AG20443 (cell line): ENCODE results near the gene FASTK.

Experiments
- DNase-seq: peaks from one replicate; pipeline ENCODE4 v3.0.0; 2012; ENCODE audit warnings: low spot score, mixed read lengths

The FASTK gene

DNA sequence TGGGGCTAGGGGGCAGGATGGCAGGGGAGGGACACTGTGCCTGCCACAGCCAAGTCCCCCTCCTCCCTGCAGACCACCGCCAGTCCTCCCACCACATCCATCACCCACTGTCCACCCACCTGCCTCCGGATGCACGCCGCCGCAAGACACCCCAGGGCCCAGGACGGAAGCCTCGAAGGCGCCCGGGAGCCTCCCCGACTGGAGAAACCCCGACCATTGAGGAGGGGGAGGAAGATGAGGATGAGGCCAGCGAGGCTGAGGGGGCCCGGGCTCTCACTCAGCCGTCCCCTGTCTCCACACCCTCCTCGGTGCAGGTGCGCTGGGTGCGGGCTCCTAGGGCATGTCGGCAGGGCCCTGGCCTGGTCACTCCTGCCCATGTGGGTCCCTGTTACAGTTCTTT, 16.2 kb downstream of the FASTK start:
- no peak for DNase-seq

DNA sequence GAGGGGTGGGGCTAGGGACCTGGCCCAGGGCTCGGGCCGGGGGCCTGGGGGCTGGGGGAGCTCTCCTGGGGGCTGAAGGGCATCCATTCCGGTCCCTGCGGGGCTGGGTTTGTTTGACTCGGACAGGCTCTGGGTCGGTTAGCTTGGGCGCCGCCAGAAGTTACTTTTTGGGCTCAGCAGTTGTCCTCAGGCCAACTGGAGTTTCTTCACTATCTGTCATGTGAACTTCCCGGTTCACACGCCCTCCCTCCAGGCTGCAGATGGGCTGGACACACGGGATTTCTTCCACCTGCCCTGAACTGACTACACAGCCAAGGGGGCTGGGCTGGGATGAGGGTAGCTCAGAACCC, 17.4 kb downstream of the FASTK start:
- DNase-seq, result peak; percentile 82

DNA sequence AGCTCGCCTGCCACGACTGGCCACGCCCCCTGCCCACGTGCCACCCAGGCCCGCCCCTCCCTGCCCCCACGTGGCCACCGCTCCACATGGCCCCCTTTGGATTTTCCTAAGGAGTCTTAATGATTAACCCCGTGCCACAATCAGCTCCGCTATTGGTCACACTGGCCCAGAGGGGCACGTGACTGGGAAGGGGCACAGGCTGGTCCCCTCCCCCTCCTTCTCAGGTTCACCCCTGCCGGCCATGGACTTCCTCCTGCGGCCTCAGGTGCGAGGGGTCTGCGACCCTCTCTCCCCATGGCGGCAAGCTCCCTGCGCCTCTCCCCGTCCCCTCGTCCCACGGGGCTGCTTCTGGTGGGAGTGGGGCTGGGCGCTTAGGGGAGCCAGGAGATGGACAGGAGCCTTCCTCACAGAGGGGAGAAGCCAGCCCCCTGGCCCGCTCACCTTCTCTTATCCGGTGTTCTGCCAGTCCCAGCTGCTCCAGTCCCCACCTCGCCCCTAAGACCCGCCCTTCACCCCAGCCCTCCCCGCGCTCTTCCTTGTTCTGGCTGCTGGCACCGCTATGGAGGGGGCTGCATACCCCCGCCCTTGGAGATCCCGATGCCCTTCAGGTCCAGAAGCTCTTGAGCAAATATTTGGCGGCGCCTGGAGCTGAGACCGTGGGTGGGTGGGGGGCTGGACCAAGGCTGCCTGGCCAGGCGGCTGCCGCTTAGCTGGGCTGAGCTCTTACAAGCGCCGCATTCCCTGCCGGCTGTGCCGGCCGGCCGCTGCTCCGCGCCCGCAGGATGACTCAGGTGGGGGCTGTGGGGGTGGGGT, 18.0 kb downstream of the FASTK start:
- peak; percentile 86 for DNase-seq

DNA sequence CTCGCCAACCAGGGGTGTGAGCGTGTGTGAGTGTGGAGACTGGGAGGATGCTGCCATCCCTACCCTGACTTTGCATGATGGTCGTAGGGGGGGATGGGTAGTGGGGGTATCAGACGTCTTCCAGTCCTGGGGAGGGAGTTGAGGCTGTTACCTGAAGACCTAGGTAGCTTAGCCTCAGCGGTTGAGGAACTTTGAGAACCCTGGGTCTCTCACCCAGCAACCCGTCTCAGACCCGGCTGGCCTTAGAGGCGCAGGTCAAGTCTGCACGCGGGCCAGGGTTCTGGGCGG, 18.6 kb downstream of the FASTK start:
- DNase-seq, result no peak

DNA sequence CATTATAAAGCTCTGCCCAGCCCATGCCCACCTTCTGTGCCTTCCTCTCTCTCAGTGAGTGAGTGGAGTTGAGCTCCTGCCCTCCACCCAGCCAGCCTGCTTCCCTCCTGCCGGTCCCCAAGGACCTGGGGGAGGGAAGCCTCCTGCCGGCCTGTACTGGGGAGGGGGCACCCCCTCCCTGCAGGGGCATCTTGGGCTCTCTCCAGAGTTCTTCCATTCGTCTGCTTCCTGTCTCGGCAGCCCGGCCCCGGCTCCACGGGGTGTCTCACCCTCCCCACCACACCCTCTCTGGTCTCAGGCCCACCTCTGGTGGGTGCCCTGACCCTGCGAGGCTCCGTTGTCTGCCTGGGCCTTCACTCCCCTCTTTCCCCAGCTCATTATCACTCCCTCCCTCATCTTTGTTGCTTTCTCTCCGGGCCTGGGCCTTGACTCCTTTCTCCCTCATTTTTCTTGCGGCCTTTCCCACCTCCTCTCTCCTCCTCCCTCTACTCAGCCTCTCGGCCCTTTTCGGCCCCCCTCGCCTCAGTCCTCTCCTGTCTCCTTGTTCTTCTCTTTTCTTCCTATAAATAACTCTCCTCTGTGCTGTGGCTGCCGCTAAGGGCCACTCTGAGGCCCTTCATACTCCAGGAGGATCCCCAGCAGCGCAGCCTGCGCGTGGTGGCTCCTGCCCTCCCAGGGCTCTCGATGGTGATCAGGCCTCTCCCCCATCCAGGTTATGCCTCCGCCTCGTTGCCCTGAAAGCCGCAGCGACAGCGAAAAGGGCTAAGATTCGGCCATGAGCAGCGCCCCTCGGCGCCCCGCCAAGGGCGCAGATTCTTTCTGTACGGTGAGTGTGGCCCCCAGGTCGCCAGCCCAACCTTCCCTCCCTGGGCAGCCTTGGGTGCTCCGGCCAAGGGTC, 19.1 kb downstream of the FASTK start:
- DNase-seq, result no peak

DNA sequence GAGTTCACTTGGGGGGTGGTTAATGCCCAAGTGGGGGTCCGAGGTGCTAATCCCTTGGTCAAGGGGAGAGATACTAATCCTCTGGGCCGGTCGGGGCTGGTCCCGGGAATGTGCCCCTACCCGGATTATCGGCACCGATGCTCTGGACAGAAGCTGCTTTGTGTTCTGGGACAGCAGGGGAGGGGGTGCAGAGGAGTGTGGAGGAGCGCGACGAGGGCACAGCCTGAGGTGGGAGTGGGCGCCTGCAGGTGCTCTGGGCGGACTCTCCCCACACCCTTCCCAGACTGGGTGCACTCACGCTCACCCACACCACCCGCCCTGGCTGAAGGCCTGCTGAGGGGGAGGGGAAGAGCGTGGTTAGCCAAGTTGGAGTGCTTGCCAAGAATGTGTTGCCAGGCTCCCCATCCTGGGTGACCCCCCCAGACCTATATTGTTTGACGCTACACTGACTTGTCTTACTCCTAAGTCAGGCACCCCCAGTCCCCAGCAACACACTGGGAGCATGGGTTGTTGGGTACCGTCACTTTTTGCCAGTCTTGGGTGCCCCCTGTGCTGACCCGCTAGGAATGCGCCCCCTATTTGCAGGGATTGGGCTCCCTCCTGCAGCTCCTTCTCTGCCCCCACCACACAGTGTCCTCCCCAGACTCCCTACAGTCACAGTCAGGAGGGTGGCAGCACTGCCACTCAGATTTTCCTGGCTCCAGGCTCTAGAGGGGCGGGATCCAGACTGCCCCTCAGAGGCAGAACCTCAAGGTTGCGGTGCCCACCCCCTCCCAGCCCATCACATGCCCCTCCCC, 20.0 kb downstream of the FASTK start:
- no peak for DNase-seq

DNA sequence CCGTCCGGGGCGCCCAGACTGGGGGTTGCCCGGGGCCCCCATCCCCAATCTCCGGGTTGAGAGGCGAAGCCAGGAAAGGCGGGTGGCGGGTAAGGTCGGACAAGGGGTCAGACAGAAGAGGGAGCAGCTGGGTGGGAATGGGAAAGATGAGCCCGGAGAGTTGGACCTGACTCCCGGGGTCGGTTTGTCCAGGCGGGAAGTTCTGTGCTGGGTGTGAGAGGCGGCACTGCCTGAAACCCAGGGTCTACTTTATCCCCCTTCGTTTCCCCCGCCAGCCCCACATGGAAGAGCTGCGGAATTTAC, 20.5 kb downstream of the FASTK start:
- no peak for DNase-seq

DNA sequence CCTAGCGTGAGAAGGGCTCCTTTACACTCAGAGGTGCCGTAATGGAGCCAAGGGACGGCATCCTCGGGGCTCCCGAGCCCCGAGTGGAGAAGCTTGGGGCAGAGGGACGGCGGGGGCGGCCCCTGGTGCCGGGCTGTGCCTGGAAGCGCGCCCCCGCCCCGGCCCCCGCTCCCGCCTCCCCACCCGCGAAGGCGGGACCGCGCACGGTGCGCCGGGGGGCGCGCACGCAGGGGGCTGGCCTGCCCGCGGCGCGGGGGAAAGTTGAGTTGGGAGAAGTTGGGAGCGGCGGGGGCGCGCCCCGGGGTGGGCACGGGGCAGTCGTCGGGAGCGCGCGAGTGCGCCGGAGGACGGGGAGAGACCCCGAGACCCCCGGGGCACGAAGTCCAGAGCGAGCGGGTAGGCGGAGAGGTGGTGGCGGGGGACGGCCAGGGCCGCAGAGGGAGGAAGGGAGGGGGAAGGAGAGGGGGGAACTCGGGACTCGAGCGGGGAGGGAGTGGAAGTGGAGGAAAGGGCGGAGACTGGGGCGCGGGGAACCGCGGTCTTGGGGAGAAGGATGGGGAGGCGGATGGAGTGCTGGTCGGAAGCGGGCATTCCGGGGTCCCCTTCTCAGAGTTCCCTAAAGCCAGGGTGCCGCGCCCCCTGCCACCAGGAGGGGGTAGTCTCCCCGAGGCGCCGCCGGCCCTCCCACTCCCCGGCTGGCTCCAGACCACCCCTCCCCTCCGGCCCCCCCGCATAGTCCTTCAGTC, 21.1 kb downstream of the FASTK start, which contains the start of gene SLC4A2:
TSS of gene SLC4A2 (plus strand) at position 223 of the 746 bp plus-strand sequence. CDS start 2,399 bp downstream, outside the sequence.
- peak; percentile 94 for DNase-seq

DNA sequence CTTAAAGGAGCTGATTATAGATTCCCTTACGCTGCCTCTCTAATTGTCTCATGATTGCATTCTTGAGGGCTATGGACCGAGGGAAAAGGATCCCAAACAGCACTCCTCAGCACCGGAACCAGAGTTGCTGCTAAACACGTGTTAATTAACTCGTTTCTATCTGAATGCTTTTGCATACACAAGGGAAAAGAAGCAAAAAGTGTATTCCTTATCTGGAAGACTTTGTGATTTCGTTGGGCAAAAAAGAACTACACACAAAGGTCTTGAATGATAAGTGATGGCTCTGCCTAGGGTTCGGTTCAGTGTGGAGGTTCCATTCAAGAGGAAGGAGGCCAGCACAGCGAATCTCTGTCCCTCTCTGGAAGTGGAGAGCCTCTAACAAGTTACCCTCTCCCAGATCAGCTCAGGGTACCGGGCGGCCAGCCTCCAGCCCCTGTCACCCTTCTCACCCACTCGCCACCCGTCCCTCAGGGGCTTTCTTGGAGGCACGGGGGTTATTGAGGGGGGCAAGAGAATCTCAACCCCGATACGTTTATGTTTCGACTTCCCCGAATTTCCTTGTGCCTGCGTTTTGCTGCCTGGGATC, 21.7 kb downstream of the FASTK start:
- no peak for DNase-seq

DNA sequence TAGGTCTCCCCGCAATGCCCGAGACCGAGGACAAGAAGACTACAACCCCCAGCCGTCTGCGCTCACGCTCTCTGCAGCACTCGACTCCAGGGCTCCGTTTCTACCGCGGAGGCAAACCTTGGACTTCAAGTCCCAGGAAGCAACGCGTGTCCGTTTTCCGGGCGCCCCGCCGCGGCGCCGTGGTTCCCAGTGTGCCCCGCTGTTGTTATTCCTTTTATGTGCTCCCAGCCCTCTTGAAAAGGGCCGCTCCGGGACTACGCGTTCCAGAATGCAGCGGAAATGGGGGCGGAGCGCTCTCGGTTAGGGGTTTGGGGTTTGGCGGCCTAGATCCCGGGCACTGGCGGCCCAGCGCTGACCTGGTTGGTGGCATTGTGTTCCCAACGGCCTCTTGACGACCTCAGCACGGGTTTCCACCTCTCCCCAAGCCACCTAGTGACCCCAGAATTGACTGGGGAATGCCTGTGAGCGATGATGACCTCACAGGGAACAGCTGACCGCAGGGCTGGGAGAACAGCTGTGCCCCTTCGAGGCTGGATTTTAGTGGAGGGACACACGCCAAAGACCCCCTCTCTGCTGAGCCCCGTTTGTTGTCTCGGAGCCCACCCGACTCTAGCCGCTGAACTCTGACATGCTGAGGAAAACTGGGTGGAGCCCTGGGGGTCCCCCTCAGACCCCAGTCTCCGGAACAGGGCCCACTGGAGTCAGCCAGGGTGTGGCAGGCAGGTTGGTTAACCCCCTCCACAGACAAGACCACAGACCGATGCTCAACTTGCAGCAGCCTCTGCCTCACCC, 22.4 kb downstream of the FASTK start:
- peak; percentile 98 for DNase-seq

DNA sequence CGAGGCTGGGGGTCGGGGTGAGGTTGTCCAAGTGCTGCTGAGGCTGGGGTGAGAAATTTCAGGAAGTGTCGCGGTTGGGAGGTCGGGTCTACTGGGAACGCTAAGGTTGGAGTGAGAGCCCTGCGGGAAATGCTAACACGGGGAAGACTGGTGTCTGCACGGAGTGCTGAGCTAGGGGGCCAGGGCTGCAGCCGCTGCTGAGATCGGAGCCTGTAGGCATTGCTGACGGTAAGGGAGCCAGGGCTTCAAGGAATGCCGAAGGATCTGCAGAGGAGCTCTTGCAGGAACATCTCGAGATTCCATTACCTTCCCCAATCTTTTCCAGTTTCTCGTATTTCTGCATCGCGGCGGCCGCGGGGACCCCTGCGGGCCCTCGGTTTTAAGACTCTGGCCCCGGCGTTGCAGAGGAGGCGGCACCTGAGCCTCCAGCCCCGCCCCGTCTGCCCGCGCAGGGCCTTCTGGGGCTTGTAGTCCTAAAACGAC, 23.1 kb downstream of the FASTK start, which contains the start of gene CDK5:
TSS of gene CDK5 (minus strand) at position 392 of the 483 bp plus-strand sequence. CDS start at position 343, 49 bp downstream.
- DNase-seq, result no peak

DNA sequence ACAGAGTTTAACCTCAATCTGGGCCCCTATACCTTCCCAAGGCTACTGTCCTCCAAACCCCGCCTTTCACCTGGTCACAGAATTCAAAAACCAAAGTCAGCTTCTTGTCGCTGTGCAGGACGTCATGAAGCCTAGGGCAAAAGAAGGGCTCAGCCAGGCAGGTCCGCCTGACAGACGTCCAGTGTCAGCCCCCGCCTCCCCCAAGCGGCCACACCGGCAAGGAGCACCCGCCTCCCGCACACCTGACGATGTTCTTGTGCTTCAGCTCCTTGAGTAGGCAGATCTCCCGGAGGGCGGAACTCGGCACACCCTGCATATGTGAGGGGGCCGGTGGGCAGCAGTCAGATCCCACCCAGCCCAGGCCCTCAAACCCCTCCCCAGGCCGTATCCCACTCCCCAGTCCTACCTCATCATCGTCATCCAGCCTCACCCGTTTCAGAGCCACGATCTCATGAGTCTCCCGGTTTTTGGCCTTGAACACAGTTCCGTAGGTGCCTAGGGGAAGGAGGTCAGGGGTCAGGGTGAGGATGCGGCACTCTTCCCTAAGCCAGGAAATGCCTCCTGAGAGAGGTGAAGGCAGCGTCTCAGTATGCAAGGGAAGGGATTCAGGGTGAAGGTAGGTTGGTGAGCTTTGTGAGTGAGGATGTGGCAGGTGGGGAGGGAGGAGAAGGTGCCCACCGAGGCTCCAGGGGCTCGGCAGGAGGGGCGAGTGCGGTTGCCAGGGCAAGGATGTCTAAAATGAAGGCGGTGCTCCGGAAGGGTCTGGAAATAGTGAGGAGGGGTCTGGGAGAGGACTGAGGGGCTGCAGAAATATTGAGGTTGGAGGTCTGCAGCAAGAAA, 23.7 kb downstream of the FASTK start:
- DNase-seq, result no peak

DNA sequence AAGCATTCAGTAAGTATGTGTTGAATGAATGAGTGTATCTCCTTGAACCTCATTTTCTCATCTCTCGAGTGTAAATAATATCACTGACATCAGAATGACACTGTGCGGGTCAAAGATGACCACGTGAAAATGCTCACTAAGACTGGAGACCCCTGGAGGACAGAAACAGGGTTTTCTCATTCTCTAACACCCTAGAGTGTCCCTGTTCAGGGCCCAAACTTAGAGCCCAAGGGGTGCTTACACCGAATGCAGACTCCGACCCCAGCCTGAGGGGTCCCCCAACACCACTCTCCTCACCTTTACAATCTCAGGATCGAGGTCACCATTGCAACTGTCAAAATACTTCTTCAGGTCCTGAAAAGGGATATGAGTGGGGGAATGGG, 24.3 kb downstream of the FASTK start:
- DNase-seq, result no peak

DNA sequence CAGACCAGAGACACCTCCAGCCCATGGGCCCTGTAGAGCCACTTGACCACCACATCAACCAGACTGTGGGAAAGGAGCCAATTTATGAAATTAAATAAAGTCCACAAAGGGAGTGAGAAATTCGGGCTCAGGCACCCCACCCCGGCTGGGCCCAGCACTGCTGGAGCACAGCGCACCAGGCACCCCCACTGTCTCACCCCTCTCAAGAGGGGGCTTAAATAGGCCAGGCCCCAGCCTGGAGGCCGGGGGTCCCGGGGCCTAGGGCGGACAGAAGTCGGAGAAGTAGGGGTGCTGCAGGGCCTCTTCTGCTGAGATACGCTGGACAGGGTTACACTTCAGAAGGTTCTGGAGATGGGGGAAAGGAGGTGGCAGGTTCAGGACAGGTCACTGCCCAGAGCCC, 26.9 kb downstream of the FASTK start:
- no peak for DNase-seq

DNA sequence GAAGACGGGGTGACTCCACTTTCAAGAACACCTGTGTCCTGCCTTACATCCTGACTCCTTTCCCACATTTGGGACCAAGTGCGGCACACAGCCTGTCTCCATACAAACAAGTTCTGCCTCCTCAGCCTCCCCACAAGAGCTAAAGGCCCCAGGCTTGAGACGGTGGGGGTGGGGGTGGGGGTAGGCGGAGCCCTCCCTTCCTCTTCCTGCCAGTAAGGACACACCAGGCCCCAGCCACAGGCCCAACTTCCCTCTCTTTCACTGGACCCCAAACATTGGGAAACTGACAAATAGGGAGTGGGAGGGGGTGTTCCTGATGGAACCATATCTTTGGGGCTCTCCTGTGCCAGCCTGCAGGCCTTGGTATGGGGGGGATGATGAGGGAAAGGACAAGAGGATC, 27.5 kb downstream of the FASTK start:
- no peak for DNase-seq

DNA sequence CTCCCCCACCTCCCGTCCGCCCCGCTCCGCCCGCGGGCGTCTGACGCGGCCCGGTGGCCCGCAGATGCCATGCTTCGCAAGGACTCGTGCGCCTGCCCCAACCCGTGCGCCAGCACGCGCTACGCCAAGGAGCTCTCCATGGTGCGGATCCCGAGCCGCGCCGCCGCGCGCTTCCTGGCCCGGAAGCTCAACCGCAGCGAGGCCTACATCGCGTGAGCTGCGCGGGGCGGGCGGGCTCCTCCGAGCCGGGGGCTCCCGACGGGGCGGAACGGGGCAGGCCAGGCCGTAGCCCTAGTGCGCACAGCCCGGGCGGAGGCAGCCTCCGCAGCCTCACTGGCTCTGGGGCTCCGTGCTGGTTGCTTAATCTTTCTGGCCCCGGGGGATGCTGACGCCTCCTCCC, 29.5 kb downstream of the FASTK start:
- peak; percentile 83 for DNase-seq

DNA sequence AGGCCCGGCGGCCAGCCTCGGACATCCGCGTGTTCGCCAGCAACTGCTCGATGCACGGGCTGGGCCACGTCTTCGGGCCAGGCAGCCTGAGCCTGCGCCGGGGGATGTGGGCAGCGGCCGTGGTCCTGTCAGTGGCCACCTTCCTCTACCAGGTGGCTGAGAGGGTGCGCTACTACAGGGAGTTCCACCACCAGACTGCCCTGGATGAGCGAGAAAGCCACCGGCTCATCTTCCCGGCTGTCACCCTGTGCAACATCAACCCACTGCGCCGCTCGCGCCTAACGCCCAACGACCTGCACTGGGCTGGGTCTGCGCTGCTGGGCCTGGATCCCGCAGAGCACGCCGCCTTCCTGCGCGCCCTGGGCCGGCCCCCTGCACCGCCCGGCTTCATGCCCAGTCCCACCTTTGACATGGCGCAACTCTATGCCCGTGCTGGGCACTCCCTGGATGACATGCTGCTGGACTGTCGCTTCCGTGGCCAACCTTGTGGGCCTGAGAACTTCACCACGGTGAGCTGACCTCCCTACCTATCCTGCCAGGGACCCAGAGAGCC, 31.6 kb downstream of the FASTK start:
- DNase-seq, result no peak

DNA sequence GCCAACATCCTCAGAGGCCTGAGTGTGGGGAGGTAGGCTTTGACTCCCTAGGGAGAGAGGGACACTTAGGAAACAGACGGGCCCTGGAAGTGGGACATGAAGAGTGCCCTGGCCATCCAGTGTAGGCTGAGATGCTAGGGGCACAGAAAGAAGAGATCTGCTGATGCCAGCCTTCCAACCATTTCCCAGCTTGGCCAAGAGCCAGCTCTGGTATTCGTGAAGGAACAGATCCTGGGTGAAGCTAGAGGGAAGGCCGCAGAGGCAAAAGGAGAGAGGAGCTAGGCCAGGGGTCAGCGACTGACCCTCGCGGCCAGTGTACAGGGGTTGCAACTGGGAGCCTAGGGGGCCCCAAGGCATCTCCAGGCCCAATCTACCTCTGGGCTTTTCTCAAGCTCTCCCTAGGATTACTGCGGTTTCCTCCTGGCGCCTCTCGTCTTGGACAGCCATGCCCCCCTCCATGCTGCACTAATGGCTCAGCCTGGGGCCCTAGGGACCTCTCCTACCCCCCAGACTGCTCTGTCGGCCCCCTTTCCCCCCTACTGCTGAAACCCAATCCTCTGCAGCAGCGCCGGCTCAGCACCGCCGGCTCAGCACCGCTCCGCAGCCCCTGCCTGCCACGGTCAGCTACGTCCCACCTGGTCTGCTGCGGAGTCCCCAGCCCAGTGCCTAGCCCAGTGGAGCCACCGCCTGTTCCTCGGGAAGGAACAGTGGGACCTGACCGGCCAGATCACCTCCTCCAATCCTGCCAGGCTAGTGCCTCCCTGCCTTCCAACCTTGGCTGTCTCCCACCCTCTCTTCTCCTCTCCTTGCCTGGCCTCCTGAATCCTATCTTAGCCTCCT, 32.4 kb downstream of the FASTK start, which contains the start of gene ASIC3:
TSS of gene ASIC3 (plus strand) at position 556 of the 840 bp plus-strand sequence. CDS start 355 bp downstream, outside the sequence.
- no peak for DNase-seq
